ENCODE data around the gene SGK2. TPM values are rescaled to one million over a fixed set of nuclear protein-coding genes. Genes with fewer than 3 reads are reported as not detected.

SGK2 gene
- total RNA-seq, 1 experiment from 2014 or later, result not detected

DNA sequence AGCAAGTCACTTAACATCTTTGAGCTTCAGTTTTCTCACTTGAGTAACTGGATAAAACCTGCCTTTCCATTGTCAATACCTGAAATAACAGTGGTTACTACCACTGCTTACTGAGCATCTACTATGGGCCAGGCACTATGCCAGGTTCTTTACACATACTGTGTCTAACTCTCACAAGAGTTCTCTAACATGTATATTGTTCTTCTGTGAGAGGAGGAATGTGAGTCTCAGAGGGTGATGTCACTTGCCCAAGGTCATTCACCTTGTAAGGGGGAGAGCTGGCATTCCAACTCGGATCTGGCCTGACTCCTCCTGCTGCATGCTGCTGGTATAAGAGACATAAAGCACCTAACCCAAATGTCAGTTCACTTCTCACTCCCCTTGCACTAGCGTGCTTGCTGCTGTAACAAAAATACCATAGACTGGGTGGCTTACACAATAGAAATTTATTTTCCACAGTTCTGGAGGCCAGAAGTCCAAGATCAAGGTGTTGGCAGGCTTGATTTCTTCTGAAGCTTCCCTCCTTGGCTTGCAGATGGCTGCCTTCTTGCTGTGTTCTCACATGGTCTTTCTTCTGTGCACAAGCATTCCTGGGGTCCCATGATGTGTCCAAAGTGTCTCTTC lies 21.9 kb upstream of the SGK2 start:
- Mint-ChIP-seq H3K27ac (no peak overlapping the region), H3K4me1 (no peaks in the 10 kb centered on the region; a peak in 1 of 4 replicates), H3K9me3 (no peaks in the 10 kb centered on the region), H3K4me3 (no peak overlapping the region), H3K27me3 (ENCODE audit: low read depth) (no peaks in the 10 kb centered on the region), H3K36me3 (ENCODE audit: insufficient read depth in 1 of 3, low read depth in 3 of 3) (peaks cover 0 to 19% (median 17%) of the 10 kb centered on the region in 3 experiments; a peak in 6 of 7 replicates)
- no peak overlapping the region for H4K91ac ChIP-seq (ENCODE audit: insufficient read length, low read depth, low read length)
- no peak overlapping the region for H2BK20ac ChIP-seq (ENCODE audit: low read depth, low read length, poor library complexity, severe bottlenecking)
- no peaks in the 10 kb centered on the region for H3K4me1 ChIP-seq (ENCODE audit: insufficient read depth, low read length)
- no peak overlapping the region for H2AK5ac ChIP-seq (ENCODE audit: insufficient read length, low read length)
- TF ChIP-seq, protein P1, sequence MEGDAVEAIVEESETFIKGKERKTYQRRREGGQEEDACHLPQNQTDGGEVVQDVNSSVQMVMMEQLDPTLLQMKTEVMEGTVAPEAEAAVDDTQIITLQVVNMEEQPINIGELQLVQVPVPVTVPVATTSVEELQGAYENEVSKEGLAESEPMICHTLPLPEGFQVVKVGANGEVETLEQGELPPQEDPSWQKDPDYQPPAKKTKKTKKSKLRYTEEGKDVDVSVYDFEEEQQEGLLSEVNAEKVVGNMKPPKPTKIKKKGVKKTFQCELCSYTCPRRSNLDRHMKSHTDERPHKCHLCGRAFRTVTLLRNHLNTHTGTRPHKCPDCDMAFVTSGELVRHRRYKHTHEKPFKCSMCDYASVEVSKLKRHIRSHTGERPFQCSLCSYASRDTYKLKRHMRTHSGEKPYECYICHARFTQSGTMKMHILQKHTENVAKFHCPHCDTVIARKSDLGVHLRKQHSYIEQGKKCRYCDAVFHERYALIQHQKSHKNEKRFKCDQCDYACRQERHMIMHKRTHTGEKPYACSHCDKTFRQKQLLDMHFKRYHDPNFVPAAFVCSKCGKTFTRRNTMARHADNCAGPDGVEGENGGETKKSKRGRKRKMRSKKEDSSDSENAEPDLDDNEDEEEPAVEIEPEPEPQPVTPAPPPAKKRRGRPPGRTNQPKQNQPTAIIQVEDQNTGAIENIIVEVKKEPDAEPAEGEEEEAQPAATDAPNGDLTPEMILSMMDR (conservative IDR thresholded peaks at IDR 0.05), result no peak
- no peak overlapping the region for H2AFZ ChIP-seq (ENCODE audit: low read length)
- H2BK5ac ChIP-seq (ENCODE audit: insufficient read length, low read length), result no peak overlapping the region
- H3K23ac ChIP-seq (ENCODE audit: insufficient read length, low read depth, low read length), result no peak overlapping the region
- WGBS (ENCODE audit: extremely low coverage, insufficient read length, low lambda C conversion rate), result no CpG with 5 or more reads among the region's 2 CpGs
- no peaks in the 10 kb centered on the region for H3K9me3 ChIP-seq (ENCODE audit: control insufficient read depth, low read depth, low read length)
- no peak overlapping the region for H2BK12ac ChIP-seq (ENCODE audit: insufficient read length, low read depth, low read length)
- H3T11ph ChIP-seq (ENCODE audit: low read length), result no peak overlapping the region
- no peak overlapping the region for H4K5ac ChIP-seq (ENCODE audit: insufficient read length, low read depth, low read length)
- H4K20me1 ChIP-seq (ENCODE audit: control insufficient read depth, insufficient read depth, insufficient read length), result no peaks in the 10 kb centered on the region
- DNase-seq, result no peak
- no peaks in the 10 kb centered on the region for H3K79me2 ChIP-seq (ENCODE audit: insufficient read depth, low read length)
- no peaks in the 10 kb centered on the region for H3K27me3 ChIP-seq (ENCODE audit: insufficient read depth, low read length)
- no peaks in the 10 kb centered on the region for H3K79me1 ChIP-seq (ENCODE audit: insufficient read depth, low read depth, low read length, poor library complexity, severe bottlenecking)
- no peak overlapping the region for H2BK15ac ChIP-seq (ENCODE audit: low read depth, low read length)
- no peak overlapping the region for H3K4ac ChIP-seq (ENCODE audit: low read depth, low read length)
- H3K23me2 ChIP-seq (ENCODE audit: insufficient read length, low read depth, low read length, poor library complexity, severe bottlenecking), result no peaks in the 10 kb centered on the region
- H3K18ac ChIP-seq (ENCODE audit: insufficient read length, low read depth, low read length), result no peak overlapping the region
- H2BK120ac ChIP-seq (ENCODE audit: low read depth, low read length, poor library complexity, severe bottlenecking), result no peak overlapping the region
- no peak overlapping the region for H3K14ac ChIP-seq (ENCODE audit: insufficient read depth, low read length)
- H3K27ac ChIP-seq (ENCODE audit: insufficient read length, low read depth, low read length), result no peak overlapping the region
- H3K4me2 ChIP-seq (ENCODE audit: insufficient read depth, insufficient read length, low read length), result no peak overlapping the region
- no peak overlapping the region for H3K56ac ChIP-seq (ENCODE audit: insufficient read length, low read depth, low read length)
- H4K8ac ChIP-seq (replicated peaks; ENCODE audit: insufficient read length, low read depth, low read length), result no peak overlapping the region
- no peak overlapping the region for H3K9ac ChIP-seq (ENCODE audit: extremely low read depth, insufficient read length, low read length)
